Measurements from ENCODE around the gene TOMM6.

- TF ChIP-seq POLR2AphosphoS5 (IDR thresholded peaks at IDR 0.05; ENCODE audit: borderline replicate concordance, low read depth, low read length) (no peak), EZH2 (IDR thresholded peaks at IDR 0.05) (no peak), FOXP2 (optimal IDR thresholded peaks at IDR 0.05; ENCODE audit: control extremely low read depth, extremely low read length, insufficient read depth) (no peak)
Measured at GRCh38 chr6:41836022-41836659, 48.6 kb downstream of the TOMM6 start.

All from SK-N-MC (cell line).